Measurements from ENCODE around the gene CA6.

DNA sequence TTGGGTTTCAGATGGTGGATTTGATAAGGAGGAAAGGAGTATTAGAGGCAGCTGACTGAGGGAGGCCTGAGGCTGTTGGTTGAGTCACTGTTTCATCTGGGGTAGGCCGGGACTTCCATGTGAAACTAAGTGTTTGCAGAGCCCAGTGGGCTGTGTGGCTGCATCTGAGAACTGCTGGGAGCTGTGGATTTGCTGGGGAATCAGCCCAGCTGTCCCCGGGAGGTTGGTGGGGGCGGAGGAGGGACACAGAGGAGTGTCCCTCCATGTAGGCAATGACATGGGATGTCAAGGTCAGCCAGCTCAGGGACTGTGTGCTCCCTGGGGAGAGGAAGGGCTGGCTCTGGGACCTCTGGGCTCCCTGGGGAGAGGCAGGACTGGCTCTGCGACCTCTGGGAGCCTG, 44.2 kb downstream of the CA6 start:
- TF ChIP-seq, protein P1, sequence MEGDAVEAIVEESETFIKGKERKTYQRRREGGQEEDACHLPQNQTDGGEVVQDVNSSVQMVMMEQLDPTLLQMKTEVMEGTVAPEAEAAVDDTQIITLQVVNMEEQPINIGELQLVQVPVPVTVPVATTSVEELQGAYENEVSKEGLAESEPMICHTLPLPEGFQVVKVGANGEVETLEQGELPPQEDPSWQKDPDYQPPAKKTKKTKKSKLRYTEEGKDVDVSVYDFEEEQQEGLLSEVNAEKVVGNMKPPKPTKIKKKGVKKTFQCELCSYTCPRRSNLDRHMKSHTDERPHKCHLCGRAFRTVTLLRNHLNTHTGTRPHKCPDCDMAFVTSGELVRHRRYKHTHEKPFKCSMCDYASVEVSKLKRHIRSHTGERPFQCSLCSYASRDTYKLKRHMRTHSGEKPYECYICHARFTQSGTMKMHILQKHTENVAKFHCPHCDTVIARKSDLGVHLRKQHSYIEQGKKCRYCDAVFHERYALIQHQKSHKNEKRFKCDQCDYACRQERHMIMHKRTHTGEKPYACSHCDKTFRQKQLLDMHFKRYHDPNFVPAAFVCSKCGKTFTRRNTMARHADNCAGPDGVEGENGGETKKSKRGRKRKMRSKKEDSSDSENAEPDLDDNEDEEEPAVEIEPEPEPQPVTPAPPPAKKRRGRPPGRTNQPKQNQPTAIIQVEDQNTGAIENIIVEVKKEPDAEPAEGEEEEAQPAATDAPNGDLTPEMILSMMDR (IDR thresholded peaks at IDR 0.05; ENCODE audit: borderline replicate concordance, extremely low read depth, low read length, poor library complexity, severe bottlenecking) = no peak
- no peak for TF ChIP-seq EZH2 (IDR thresholded peaks at IDR 0.05; ENCODE audit: borderline replicate concordance, low read depth, low read length, severe bottlenecking)

Data from DND-41 (cell line).